GM23338 (cell line): Measurements from ENCODE around the gene MYOM3. TPM values are rescaled to one million over a fixed set of nuclear protein-coding genes. Genes with fewer than 3 reads are reported as not detected.

Experiments used
- ATAC-seq: fragments of 200-7000 bp; cut with Tn5 transposase; 3 replicates; pipeline ENCODE4 v1.9.1; 2020
- DNase-seq: peaks from one replicate; pipeline ENCODE4 v3.0.0-alpha.2; 2015; ENCODE audit warnings: low spot score
- H2AFZ ChIP-seq: fragments of 200-600 bp; sonication (generic); 2 replicates; pipeline ENCODE4 v1.8.0; 2016; ENCODE audit warnings: antibody characterized with exemption, mild to moderate bottlenecking, moderate library complexity
- H3F3A ChIP-seq: fragments of 200-600 bp; sonication (generic); replicated peaks from 2 replicates; pipeline ENCODE4 v1.8.0; 2017; ENCODE audit warnings: antibody characterized with exemption, mixed run types, low read depth
- H3K27ac ChIP-seq: fragments of 200-600 bp; sonication (generic); 2 replicates; pipeline ENCODE4 v1.6.1; 2016; ENCODE audit warnings: low read depth
- H3K27me3 ChIP-seq: fragments of 200-600 bp; sonication (generic); 2 replicates; pipeline ENCODE4 v1.8.0; 2016; ENCODE audit warnings: mild to moderate bottlenecking, mixed run types, moderate library complexity; ENCODE audit not compliant: insufficient read depth
- H3K36me3 ChIP-seq: fragments of 200-600 bp; sonication (generic); 2 replicates; pipeline ENCODE4 v1.8.0; 2016; ENCODE audit warnings: mild to moderate bottlenecking; ENCODE audit not compliant: insufficient read depth
- H3K4me1 ChIP-seq: fragments of 200-600 bp; sonication (generic); 2 replicates; pipeline ENCODE4 v1.8.0; 2016; ENCODE audit warnings: mild to moderate bottlenecking, moderate library complexity; ENCODE audit not compliant: insufficient read depth
- H3K4me2 ChIP-seq: fragments of 200-600 bp; sonication (generic); 2 replicates; pipeline ENCODE4 v1.7.1; 2017; ENCODE audit warnings: mixed run types
- H3K4me3 ChIP-seq: fragments of 200-600 bp; sonication (generic); 2 replicates; pipeline ENCODE4 v1.6.1; 2016; ENCODE audit warnings: mixed run types
- H3K79me2 ChIP-seq: fragments of 200-600 bp; sonication (generic); replicated peaks from 2 replicates; pipeline ENCODE4 v1.8.0; 2017; ENCODE audit warnings: mild to moderate bottlenecking; ENCODE audit not compliant: insufficient read depth
- H3K9me2 ChIP-seq: fragments of 200-600 bp; sonication (generic); 2 replicates; pipeline ENCODE4 v1.8.0; 2017; ENCODE audit not compliant: insufficient read depth
- H4K20me1 ChIP-seq: fragments of 200-600 bp; sonication (generic); replicated peaks from 2 replicates; pipeline ENCODE4 v1.8.0; 2017; ENCODE audit warnings: mild to moderate bottlenecking; ENCODE audit not compliant: insufficient read depth
- H3K27ac Mint-ChIP-seq: 2 replicates; pipeline ENCODE4 v1.8.0; 2020; ENCODE audit warnings: inconsistent platforms, mild to moderate bottlenecking, moderate library complexity, mixed read lengths
- H3K27me3 Mint-ChIP-seq: 3 replicates; pipeline ENCODE4 v1.8.0; 2022; ENCODE audit warnings: low read depth, mild to moderate bottlenecking, moderate library complexity, mixed read lengths, inconsistent platforms; ENCODE audit not compliant: insufficient read depth, poor library complexity
- H3K36me3 Mint-ChIP-seq: 3 replicates; pipeline ENCODE4 v1.8.0; 2021; ENCODE audit warnings: low read depth, mild to moderate bottlenecking, inconsistent platforms, moderate library complexity, mixed read lengths
- H3K4me1 Mint-ChIP-seq: 3 replicates; pipeline ENCODE4 v1.8.0; 2020; ENCODE audit warnings: mild to moderate bottlenecking, inconsistent platforms, mixed read lengths
- H3K4me3 Mint-ChIP-seq: 3 replicates; pipeline ENCODE4 v1.8.0; 2021; ENCODE audit warnings: moderate library complexity, mild to moderate bottlenecking, inconsistent platforms, mixed read lengths
- H3K9me3 Mint-ChIP-seq: 3 replicates; pipeline ENCODE4 v1.8.0; 2020; ENCODE audit warnings: moderate library complexity, mild to moderate bottlenecking, inconsistent platforms, mixed read lengths
- CREB1 ChIP-seq: fragments of 250-450 bp; sonication (Bioruptor Pico); IDR thresholded peaks from 2 replicates; pipeline ENCODE4 v1.5.0; 2020; ENCODE audit warnings: low read depth, mild to moderate bottlenecking, moderate library complexity
- CTCF ChIP-seq, 2 experiments: fragments of 200-600 bp in 1 of 2; sonication (generic) in 1 of 2; conservative IDR thresholded peaks; 2 replicates each; pipeline versions ENCODE4 v1.5.1 to v1.6.1; 2016 to 2017; ENCODE audit warnings: antibody characterized with exemption in 2 of 2, low read depth in 2 of 2, mild to moderate bottlenecking in 2 of 2, moderate library complexity in 1 of 2
- ETS1 ChIP-seq: IDR thresholded peaks from 2 replicates; pipeline ENCODE4 v1.6.1; 2016; ENCODE audit warnings: antibody characterized with exemption
- EZH2phosphoT487 ChIP-seq: fragments of 200-600 bp; sonication (generic); IDR thresholded peaks from one replicate; pipeline ENCODE4 v1.8.1; 2018; ENCODE audit warnings: antibody characterized with exemption; ENCODE audit not compliant: unreplicated experiment
- NANOG ChIP-seq: IDR thresholded peaks from 2 replicates; pipeline ENCODE4 v1.6.1; 2016; ENCODE audit warnings: antibody characterized with exemption, borderline replicate concordance
- POLR2AphosphoS5 ChIP-seq: IDR thresholded peaks from 2 replicates; pipeline ENCODE4 v1.6.1; 2016; ENCODE audit warnings: antibody characterized with exemption, low read depth
- STAT1 ChIP-seq: IDR thresholded peaks from one replicate; pipeline ENCODE4 v1.6.1; 2016; ENCODE audit warnings: antibody characterized with exemption; ENCODE audit not compliant: unreplicated experiment
- ZNF114 ChIP-seq: fragments of 250-450 bp; sonication (Bioruptor Pico); IDR thresholded peaks from 2 replicates; pipeline ENCODE4 v1.5.0; 2020; ENCODE audit warnings: mild to moderate bottlenecking, moderate library complexity
- ZNF331 ChIP-seq: fragments of 250-450 bp; sonication (Bioruptor Pico); IDR thresholded peaks from 2 replicates; pipeline ENCODE4 v1.5.0; 2020; ENCODE audit warnings: low read depth, mild to moderate bottlenecking, moderate library complexity
- ZNF462 ChIP-seq: fragments of 250-450 bp; sonication (Bioruptor Pico); IDR thresholded peaks from 2 replicates; pipeline ENCODE4 v1.5.0; 2020; ENCODE audit warnings: mild to moderate bottlenecking, moderate library complexity
- polyA plus RNA-seq: library from polyadenylated mRNA; unstranded; fragments of >200 nt; fragmentation: Nextera tagmentation; extraction: Ambion mirVana; gene quantifications from 2 replicates; pipeline ENCODE4 v1.2.1, GENCODE V29; 2016
- total RNA-seq: library from RNA; depleted of rRNA; stranded (reverse); fragments of >200 nt; shearing (Covaris generic); gene quantifications from 2 replicates; pipeline ENCODE4 v1.2.3, GENCODE V29; 2014

Gene MYOM3
- total and polyA plus RNA-seq, 2 experiments from 2014 or later, result not detected

- H3K27ac Mint-ChIP-seq, result no peak overlapping the region
Measured at GRCh38 chr1:24070821-24071393, 41.0 kb downstream of the MYOM3 start.

More at GRCh38 chr1:24070821-24071393, 41.0 kb downstream of the MYOM3 start:
- DNase-seq (peak; percentile 92), ATAC-seq (peak; percentile 92)
- Histone ChIP-seq H3K4me2 (peak overlapping the region; percentile 62; the same call in 1 of the 2 replicates), H3K4me1 (peaks cover 5% of the 10 kb centered on the region), H3K79me2 (no peaks in the 10 kb centered on the region), H4K20me1 (no peaks in the 10 kb centered on the region), H3K9me2 (no peaks in the 10 kb centered on the region), H3K36me3 (no peaks in the 10 kb centered on the region), H3K27ac (no peak overlapping the region), H3F3A (no peaks in the 10 kb centered on the region), H2AFZ (peak overlapping the region; percentile 89), H3K27me3 (no peaks in the 10 kb centered on the region), H3K4me3 (peak overlapping the region; percentile 45; the same call in 1 of the 2 replicates)
- no peaks in the 10 kb centered on the region for H3K27me3 Mint-ChIP-seq
- peak; percentile 45; the same call in 1 of the 2 replicates for TF ChIP-seq CREB1 (CRISPR knock-in tag)
- TF ChIP-seq CTCF (conservative IDR thresholded peaks at IDR 0.05; ENCODE audit: low read depth in 2 of 2), result peak; percentile 90 to 98
- TF ChIP-seq ZNF331 (CRISPR knock-in tag), result no peak
- TF ChIP-seq ETS1, result no peak
- TF ChIP-seq ZNF114, result no peak
- no peak for TF ChIP-seq STAT1
- TF ChIP-seq EZH2phosphoT487, result no peak
- TF ChIP-seq POLR2AphosphoS5, result no peak
- no peak for TF ChIP-seq ZNF462 (CRISPR knock-in tag)
- TF ChIP-seq NANOG, result no peak
- peak overlapping the region; percentile 47; the same call in 2 of the 3 replicates for H3K4me3 Mint-ChIP-seq
- peaks cover 11% of the 10 kb centered on the region; the same call in 2 of the 3 replicates for H3K4me1 Mint-ChIP-seq
- no peaks in the 10 kb centered on the region for H3K9me3 Mint-ChIP-seq
- H3K36me3 Mint-ChIP-seq, result no peaks in the 10 kb centered on the region
